HL-60 (cell line): Measurements from ENCODE around the gene DNAH12.

Source experiments
- GABPA ChIP-seq: IDR thresholded peaks from 2 replicates; pipeline ENCODE4 v1.6.1; 2012; ENCODE audit warnings: low read depth
- POLR2AphosphoS5 ChIP-seq: IDR thresholded peaks from 2 replicates; pipeline ENCODE4 v1.6.1; 2012; ENCODE audit warnings: low read depth
- SPI1 ChIP-seq: IDR thresholded peaks from 2 replicates; pipeline ENCODE4 v1.6.1; 2012; ENCODE audit warnings: low read depth, mild to moderate bottlenecking, borderline replicate concordance
- TF ChIP-seq, protein P1 (sequence below): IDR thresholded peaks from one replicate; pipeline ENCODE4 v1.5.1; 2011; ENCODE audit warnings: low read length, control low read depth, inconsistent platforms; ENCODE audit not compliant: insufficient read depth
- TF ChIP-seq, protein P2 (sequence below): IDR thresholded peaks from 2 replicates; pipeline ENCODE4 v1.6.1; 2012; ENCODE audit warnings: low read depth; ENCODE audit not compliant: insufficient replicate concordance

DNA sequence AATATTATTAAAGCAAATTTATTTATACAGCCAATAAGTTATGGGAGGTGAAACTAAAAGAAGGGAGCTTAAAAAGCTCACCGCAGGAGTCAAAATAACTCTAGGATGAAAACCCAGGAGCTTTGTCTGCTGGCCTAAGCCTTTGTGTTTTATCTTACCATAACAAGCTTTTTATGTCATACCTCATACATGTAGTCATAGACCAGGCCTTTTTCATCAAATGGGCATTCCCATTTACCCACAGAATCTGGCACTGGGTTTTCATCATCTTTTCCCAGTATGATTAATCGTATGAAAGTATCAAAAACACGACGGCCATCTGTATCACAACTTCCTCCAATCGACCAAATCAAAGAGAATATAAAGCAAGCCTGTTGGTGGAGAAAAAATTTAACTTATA, 122.8 kb downstream of the DNAH12 start:
- TF ChIP-seq, protein P1, sequence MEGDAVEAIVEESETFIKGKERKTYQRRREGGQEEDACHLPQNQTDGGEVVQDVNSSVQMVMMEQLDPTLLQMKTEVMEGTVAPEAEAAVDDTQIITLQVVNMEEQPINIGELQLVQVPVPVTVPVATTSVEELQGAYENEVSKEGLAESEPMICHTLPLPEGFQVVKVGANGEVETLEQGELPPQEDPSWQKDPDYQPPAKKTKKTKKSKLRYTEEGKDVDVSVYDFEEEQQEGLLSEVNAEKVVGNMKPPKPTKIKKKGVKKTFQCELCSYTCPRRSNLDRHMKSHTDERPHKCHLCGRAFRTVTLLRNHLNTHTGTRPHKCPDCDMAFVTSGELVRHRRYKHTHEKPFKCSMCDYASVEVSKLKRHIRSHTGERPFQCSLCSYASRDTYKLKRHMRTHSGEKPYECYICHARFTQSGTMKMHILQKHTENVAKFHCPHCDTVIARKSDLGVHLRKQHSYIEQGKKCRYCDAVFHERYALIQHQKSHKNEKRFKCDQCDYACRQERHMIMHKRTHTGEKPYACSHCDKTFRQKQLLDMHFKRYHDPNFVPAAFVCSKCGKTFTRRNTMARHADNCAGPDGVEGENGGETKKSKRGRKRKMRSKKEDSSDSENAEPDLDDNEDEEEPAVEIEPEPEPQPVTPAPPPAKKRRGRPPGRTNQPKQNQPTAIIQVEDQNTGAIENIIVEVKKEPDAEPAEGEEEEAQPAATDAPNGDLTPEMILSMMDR: no peak
- TF ChIP-seq POLR2AphosphoS5: no peak
- TF ChIP-seq, protein P2, sequence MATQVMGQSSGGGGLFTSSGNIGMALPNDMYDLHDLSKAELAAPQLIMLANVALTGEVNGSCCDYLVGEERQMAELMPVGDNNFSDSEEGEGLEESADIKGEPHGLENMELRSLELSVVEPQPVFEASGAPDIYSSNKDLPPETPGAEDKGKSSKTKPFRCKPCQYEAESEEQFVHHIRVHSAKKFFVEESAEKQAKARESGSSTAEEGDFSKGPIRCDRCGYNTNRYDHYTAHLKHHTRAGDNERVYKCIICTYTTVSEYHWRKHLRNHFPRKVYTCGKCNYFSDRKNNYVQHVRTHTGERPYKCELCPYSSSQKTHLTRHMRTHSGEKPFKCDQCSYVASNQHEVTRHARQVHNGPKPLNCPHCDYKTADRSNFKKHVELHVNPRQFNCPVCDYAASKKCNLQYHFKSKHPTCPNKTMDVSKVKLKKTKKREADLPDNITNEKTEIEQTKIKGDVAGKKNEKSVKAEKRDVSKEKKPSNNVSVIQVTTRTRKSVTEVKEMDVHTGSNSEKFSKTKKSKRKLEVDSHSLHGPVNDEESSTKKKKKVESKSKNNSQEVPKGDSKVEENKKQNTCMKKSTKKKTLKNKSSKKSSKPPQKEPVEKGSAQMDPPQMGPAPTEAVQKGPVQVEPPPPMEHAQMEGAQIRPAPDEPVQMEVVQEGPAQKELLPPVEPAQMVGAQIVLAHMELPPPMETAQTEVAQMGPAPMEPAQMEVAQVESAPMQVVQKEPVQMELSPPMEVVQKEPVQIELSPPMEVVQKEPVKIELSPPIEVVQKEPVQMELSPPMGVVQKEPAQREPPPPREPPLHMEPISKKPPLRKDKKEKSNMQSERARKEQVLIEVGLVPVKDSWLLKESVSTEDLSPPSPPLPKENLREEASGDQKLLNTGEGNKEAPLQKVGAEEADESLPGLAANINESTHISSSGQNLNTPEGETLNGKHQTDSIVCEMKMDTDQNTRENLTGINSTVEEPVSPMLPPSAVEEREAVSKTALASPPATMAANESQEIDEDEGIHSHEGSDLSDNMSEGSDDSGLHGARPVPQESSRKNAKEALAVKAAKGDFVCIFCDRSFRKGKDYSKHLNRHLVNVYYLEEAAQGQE: no peak
- TF ChIP-seq GABPA: no peak
- no peak for TF ChIP-seq SPI1
